Spinal cord (tissue), 10 donors: ENCODE measurements around the gene ACTR5. TPM values are rescaled to one million over a fixed set of nuclear protein-coding genes. Genes with fewer than 3 reads are reported as not detected.
"Not testable (repeated sequence)": the region's sequence is repeated elsewhere in the genome, so short reads cannot be mapped to it uniquely, and the experiment has no call there.

Experiments used
- DNase-seq, 6 donors: peaks; one replicate each; pipeline versions ENCODE4 v3.0.0 to v3.0.0-alpha.2; 2013 to 2015; ENCODE audit warnings: low spot score in 6 of 6, low read depth in 4 of 6
- H3K27ac ChIP-seq: one replicate; pipeline ENCODE4 v1.5.1; 2013; ENCODE audit warnings: low read depth, low read length, control low read depth
- H3K27me3 ChIP-seq: one replicate; pipeline ENCODE4 v1.6.1; 2013; ENCODE audit warnings: low read length; ENCODE audit not compliant: control insufficient read depth, insufficient read depth
- H3K36me3 ChIP-seq: one replicate; pipeline ENCODE4 v1.6.1; 2013; ENCODE audit warnings: low read length; ENCODE audit not compliant: control insufficient read depth, insufficient read depth
- H3K4me1 ChIP-seq: one replicate; pipeline ENCODE4 v1.6.1; 2013; ENCODE audit warnings: low read length; ENCODE audit not compliant: control insufficient read depth, insufficient read depth
- H3K4me3 ChIP-seq: one replicate; pipeline ENCODE4 v1.5.1; 2013; ENCODE audit warnings: low read depth, low read length, control low read depth
- H3K9me3 ChIP-seq: one replicate; pipeline ENCODE4 v1.6.1; 2013; ENCODE audit warnings: low read length; ENCODE audit not compliant: control insufficient read depth, insufficient read depth
- WGBS: methylation state at CpG from one replicate; pipeline ENCODE4 v1.1.5; 2013; ENCODE audit warnings: missing lambda C conversion rate; ENCODE audit not compliant: insufficient coverage; 5-methylcytosine and 5-hydroxymethylcytosine counted together
- polyA plus RNA-seq, 2 donors: library from polyadenylated mRNA; unstranded; fragments of 120-200 nt; gene quantifications; one replicate each; pipeline ENCODE4 v1.2.1, GENCODE V29; 2013; ENCODE audit not compliant: insufficient read length in 2 of 2
- total RNA-seq, 2 donors: library from RNA; depleted of rRNA in 1 of 2; stranded (reverse); fragments of 120-200 nt in 1 of 2; fragments of >200 nt in 1 of 2; gene quantifications; one replicate each; pipeline versions ENCODE4 v1.2.3 to v1.2.4, GENCODE V29; 2013 to 2014
- donor health status: healthy.

The ACTR5 gene
- total and polyA plus RNA-seq, 4 donors: 7.1 to 10.9 (median 8.9) TPM

DNA sequence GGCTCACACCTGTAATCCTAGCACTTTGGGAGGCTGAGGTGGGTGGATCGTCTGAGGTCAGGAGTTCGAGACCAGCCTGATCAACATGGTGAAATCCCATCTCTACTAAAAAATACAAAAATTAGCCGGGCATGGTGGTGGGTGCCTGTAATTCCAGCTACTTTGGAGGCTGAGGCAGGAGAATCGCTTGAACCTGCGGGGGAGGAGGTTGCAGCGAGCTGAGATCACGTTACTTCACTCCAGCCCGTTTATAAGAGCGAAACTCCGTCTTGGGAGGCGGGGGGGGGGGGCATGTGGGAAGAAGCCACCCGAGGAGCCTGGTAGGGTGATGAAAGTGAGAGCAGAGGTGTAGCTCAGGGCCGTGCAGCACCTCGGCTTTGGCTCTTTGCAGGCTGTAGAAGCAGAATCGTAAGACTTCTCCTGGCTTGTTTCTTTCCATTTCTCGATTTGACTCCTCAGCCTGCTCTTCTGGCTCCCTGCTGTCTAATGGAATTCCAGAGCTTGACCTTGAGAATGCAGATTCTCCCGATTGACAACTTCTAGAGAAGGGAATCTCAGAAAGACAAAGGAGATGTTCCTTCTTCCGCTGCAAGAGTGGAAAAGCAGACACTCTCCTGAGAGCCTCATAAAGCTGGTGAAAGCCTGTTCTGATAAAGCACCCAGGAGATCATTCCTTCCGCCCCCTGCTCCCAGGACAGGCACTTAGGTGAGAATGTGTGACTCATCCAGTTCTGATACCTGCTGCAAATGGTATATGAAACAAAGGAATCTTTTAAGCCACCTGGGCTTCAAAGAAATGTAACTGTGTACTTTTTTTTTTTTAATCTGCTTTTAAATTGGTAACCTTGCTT, 31.2 kb downstream of the ACTR5 start:
- Histone ChIP-seq H3K9me3 (no peaks in the 10 kb centered on the region), H3K27ac (no peak overlapping the region)
- 32% methylated on average over 14 of the region's 19 CpGs for WGBS

GRCh38 chr20:38782275-38782674, 34.0 kb downstream of the ACTR5 start:
- Histone ChIP-seq H3K4me1 (no peaks in the 10 kb centered on the region), H3K4me3 (no peak overlapping the region), H3K27ac (no peak overlapping the region), H3K27me3 (no peaks in the 10 kb centered on the region), H3K36me3 (no peaks in the 10 kb centered on the region), H3K9me3 (no peaks in the 10 kb centered on the region)
- no peak for DNase-seq
- 60% methylated on average over 1 of the region's 3 CpGs for WGBS

More for the DNA sequence above, 31.2 kb downstream of the ACTR5 start:
- DNase-seq: peak in 1 of 6 donors; percentile 33
- Histone ChIP-seq H3K36me3 (peaks cover 13% of the 10 kb centered on the region), H3K27me3 (no peaks in the 10 kb centered on the region), H3K4me3 (no peak overlapping the region), H3K4me1 (no peaks in the 10 kb centered on the region)

DNA sequence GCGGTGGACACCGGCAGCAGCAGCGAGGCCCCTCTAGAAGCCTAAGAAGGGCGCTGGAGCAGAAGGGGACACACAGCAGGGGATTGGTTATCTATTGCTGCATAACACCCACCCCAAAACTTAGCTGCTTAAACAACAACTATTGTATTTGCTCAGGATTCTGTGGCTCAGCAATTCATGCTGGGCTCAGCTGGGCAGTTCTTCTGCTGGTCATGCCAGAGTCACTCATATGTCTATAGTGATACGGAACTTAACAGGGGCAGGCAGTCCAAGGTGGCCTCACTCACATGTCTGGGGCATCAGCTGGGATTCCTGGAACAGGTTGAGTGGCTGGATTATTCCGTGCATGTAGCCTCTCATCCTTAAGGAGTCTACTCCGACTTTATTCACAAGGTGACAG, 39.6 kb downstream of the ACTR5 start:
- no peaks in the 10 kb centered on the region for H3K9me3 ChIP-seq
- H3K27me3 ChIP-seq: no peaks in the 10 kb centered on the region
- H3K4me1 ChIP-seq: no peaks in the 10 kb centered on the region
- H3K36me3 ChIP-seq: no peaks in the 10 kb centered on the region
- H3K4me3 ChIP-seq: no peak overlapping the region
- WGBS: 85% methylated on average over 5 of the region's 7 CpGs
- DNase-seq: no peak
- no peak overlapping the region for H3K27ac ChIP-seq

DNA sequence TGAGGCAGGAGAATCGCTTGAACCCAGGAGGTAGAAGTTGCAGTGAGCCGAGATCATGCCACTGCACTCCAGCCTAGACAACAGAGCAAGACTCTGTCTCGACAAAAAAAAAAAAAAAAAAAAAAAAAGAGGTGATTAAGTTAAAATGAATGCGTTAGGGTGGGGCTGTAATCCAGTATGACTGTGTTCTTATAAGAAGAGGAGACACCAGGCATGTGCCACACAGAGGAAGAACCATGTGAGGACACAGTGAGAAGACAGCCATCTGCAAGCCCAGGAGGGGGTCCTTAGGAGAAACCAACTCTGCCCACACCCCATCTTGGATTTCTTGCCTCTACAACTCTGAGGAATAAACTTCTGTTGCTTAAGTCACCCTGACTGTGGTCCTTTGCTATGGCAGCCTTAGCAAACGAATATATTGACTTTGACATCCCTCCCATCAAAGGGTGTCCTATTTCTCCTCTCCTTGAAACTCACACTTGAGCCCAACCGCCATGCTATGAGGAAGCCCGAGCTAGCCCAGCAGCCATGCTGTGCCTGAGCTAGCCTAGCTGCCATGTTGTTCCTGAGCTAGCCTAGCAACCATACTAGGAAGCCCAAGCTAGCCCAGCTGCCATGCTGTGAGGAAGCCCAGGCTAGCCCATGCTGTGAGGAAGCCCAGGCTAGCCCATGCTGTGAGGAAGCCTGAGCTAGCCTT, 41.4 kb downstream of the ACTR5 start:
- Histone ChIP-seq H3K9me3 (no peaks in the 10 kb centered on the region), H3K27ac (no peak overlapping the region), H3K27me3 (no peaks in the 10 kb centered on the region), H3K36me3 (no peaks in the 10 kb centered on the region), H3K4me1 (no peaks in the 10 kb centered on the region), H3K4me3 (no peak overlapping the region)
- WGBS: 91% methylated on average over 4 of the region's 7 CpGs
- no peak for DNase-seq

DNA sequence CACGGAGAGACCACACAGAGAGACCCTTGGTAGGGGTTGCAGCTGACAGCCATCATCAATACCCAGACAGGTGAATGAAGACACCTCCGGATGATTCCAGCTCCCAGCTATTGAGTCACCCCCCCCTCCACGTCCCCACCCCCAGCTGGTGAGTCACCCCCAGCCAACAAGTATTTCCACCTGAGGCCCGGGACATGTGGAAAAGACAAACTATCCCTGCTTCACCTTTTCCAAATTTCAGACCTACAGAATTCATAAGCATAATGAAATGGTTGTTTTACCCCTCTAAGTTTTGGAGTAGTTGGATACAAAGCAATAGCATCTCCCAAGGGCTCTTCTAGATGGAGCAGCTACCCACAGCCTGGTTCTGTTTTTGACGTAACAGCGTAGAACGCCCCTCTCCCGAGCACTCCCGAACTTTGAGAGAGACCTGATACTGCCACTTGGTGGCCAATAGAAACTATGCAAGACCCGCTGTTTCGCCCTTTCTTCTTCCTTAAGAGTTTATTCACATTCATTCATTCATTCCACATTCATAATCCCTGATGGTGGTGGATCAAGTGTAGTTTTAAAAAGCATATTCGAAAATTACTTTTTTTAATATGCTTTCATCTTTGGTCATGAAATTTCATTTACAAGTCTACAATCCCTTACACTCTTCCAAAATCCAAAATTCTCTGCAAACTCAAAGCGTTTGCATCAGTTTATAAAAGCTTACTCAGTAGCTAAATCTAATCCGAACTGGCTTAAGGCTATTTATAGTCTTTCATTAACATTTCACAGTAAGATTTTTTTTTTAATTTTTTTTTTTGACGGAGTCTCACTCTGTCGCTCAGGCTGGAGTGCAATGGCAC, 42.2 kb downstream of the ACTR5 start:
- no peaks in the 10 kb centered on the region for H3K4me1 ChIP-seq
- H3K27ac ChIP-seq: no peak overlapping the region
- H3K4me3 ChIP-seq: no peak overlapping the region
- H3K36me3 ChIP-seq: no peaks in the 10 kb centered on the region
- no peaks in the 10 kb centered on the region for H3K27me3 ChIP-seq
- H3K9me3 ChIP-seq: no peaks in the 10 kb centered on the region
- DNase-seq: peak in 2 of 6 donors; percentile 55 to 68
- WGBS: 28% methylated on average over 7 of the region's 16 CpGs

GRCh38 chr20:38791291-38791690, 43.0 kb downstream of the ACTR5 start:
- WGBS: 100% methylated on average over 1 of the region's 3 CpGs

GRCh38 chr20:38791940-38792339, 43.7 kb downstream of the ACTR5 start:
- no peaks in the 10 kb centered on the region for H3K4me1 ChIP-seq
- H3K27me3 ChIP-seq: no peaks in the 10 kb centered on the region
- no CpG with 5 or more reads among the region's 1 CpG for WGBS

More at GRCh38 chr20:38791291-38791690, 43.0 kb downstream of the ACTR5 start:
- Histone ChIP-seq H3K27ac (no peak overlapping the region), H3K27me3 (no peaks in the 10 kb centered on the region), H3K36me3 (no peaks in the 10 kb centered on the region), H3K4me1 (no peaks in the 10 kb centered on the region), H3K9me3 (no peaks in the 10 kb centered on the region), H3K4me3 (no peak overlapping the region)
- DNase-seq: no peak

DNA sequence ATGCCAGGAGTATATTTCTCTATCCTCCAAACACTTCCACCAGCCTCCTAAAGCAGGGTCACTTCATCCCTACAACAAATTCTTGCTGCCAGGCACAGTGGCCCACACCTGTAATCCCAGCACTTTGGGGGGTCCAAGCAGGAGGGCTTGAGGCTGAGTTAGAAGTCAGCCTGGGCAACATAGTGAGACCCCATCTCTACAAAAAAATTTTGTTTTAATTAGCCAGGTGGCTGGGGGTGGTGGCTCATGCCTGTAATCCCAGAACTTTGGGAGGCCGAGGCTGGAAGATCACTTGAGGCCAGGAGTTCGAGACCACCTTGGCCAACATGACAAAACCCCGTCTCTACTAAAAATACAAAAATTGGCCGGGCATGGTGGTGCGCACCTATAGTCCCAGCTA, 45.8 kb downstream of the ACTR5 start:
- H3K27ac ChIP-seq, H3K36me3 ChIP-seq, H3K27me3 ChIP-seq, H3K4me3 ChIP-seq, H3K4me1 ChIP-seq, DNase-seq, H3K9me3 ChIP-seq: not testable (repeated sequence)
- 92% methylated on average over 4 of the region's 5 CpGs for WGBS

More at GRCh38 chr20:38791940-38792339, 43.7 kb downstream of the ACTR5 start:
- Histone ChIP-seq H3K36me3 (no peaks in the 10 kb centered on the region), H3K27ac (no peak overlapping the region), H3K4me3 (no peak overlapping the region), H3K9me3 (no peaks in the 10 kb centered on the region)
- no peak for DNase-seq

- Histone ChIP-seq H3K4me3 (no peak overlapping the region), H3K4me1 (no peaks in the 10 kb centered on the region), H3K36me3 (no peaks in the 10 kb centered on the region), H3K9me3 (no peaks in the 10 kb centered on the region), H3K27me3 (no peaks in the 10 kb centered on the region), H3K27ac (no peak overlapping the region)
- DNase-seq: no peak
- WGBS: 100% methylated on average over 1 of the region's 3 CpGs
These were observed 50.0 kb downstream of the ACTR5 start for GRCh38 chr20:38798266-38798665.
